Stimulated activated CD8-positive, alpha-beta memory T cell treated with anti-CD3 and anti-CD28 coated beads, Interleukin-15, amount 100 ng/mL, for 4 hours (primary cell): ENCODE results near the gene SMPX.

ENCODE experiments used
- DNase-seq, 2 donors: peaks; one replicate each; pipeline ENCODE4 v3.0.0-alpha.2; 2020; ENCODE audit warnings: low read depth in 2 of 2

Gene SMPX

DNA sequence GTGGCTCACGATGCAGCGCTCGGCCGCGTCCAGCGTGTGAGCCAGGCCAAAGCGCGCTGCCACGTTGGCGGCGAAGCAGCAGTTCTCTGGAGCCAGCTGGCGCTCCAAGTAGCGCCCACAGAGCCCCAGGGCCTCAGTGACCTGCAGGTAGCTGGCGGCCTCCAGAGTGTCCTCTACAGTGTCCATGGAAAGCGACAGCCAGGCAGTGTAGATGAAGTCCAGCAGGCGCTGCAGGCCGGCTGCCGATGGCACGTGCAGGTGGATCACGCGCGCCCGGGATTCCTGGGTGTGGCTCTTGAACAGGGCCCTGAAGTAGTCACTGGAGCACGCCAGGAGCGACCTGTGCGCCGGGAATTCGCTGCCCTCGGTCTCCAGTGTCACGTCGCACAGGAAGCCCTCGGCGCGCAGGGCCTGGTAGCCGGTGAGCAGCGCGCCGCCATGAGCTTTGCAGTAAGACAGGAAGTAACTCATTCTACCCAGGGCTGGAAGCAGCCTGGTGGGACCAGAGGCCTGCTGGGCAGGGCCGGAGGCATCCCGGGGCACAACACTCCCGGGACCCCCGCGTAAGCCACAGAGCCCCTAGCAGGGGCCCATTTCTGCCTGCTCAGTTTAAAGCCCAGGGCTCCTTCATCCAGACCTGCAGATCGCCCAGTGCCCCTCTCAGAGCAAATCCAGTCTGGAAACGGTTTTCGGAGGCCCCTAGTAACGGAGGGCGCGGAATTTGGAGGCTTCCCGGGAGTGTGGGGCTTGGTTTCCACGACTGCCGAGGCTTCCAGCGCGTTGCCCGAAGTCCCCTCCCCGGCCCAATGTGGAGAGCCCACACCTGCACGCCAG is 100.4 kb downstream of the SMPX start:
- DNase-seq = no peak

DNA sequence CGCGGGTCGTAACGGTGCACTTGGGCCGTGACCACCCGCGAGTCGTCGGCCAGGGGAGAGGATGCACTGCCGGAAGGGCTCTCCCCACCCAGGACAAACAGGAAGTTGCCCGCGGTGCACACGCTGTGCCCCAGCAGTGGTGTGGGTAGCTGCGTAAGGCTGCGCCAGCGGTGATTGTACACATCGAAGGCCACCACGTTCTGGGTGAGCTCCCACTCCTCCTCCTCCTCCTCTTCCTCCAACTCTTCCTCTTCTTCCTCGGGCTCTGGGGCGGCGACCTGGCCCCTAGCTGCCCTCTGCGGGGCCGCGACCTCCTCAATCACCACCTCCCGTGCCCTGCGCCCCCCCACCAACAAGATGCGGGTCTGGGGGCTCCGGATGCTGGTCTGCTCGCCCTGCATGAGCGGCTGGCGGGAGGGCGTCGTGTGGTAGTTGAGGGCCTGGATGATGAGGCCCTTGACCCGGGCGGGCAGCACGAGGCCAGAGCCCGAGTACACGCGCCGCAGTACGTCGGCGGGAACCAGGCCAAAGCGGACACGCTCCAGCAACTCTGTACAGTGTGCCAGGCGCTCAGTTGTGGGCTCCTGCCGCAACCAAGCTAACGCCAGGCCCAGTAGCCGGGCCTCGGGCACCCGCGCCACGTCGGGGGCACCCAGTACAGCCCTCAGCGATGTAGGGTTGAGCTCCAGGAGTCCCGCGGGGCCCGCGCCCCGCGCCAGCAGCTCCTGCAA is 101.2 kb downstream of the SMPX start:
- DNase-seq = no peak
